Measurements from ENCODE around the gene PKNOX2.

DNA sequence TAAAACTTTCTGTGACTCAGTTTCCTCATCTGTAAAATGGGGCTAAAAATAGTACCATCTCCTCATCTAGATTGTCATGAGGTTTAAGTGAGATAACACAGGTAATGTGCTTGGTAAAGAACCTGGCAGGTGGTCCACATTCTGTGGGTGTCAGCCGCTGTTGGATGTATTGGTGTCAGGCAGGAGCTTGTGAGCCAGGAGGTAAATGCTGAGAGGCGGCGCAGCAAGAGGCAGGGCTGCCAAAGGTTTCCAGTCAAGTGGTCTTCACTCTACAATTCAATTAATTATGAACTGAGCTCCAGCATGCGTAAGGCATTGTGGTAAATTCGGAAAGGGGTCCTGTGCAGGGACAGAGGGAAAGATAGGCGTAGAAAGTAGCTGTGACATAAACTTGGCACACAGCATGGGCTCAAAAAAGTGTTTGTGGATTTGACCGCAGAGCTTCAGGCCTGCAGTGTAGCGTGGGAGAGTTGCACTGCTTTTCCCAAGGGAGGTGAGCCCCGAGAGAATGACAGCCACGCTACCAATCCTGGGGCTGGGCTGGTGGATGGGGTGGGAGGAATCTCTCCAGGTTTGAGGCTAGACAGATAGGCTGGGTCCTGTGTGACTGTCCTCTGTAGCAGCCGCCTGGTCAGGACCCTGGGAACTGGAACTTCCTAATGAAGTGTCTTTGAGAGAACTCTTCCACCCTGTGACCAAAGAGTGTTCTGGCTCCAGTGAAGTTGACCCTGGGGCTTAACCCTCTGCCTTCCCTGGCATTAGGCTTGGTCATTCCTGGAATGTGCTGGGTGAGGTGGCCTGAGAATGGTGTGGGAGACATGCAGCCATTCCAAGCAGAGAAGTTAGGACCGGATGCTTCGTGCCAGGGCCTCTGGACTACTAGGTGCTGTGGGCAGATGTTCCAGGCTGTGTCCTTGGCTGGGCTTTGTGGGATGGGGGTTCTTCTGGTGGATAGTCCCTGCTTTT, 209.2 kb downstream of the PKNOX2 start:
- TF ChIP-seq CTCF (IDR thresholded peaks at IDR 0.05) (no peak), POLR2A (IDR thresholded peaks at IDR 0.05; ENCODE audit: low read depth) (no peak), EP300 (IDR thresholded peaks at IDR 0.05) (no peak), POLR2AphosphoS5 (IDR thresholded peaks at IDR 0.05) (no peak)

All from esophagus muscularis mucosa (tissue), 4 donors.